Liver (tissue), 9 donors: ENCODE results near the gene ARHGEF10L. TPM values are rescaled to one million over a fixed set of nuclear protein-coding genes. Genes with fewer than 3 reads are reported as not detected.

Source experiments
- DNase-seq: peaks from one replicate; pipeline ENCODE4 v3.0.0-alpha.2; 2017; ENCODE audit warnings: low spot score
- H3K27ac ChIP-seq, 2 donors: one replicate each; pipeline ENCODE4 v1.7.0; 2013; ENCODE audit warnings: inconsistent platforms in 2 of 2, low read length in 2 of 2, control low read depth in 1 of 2, low read depth in 1 of 2, mild to moderate bottlenecking in 1 of 2
- H3K27me3 ChIP-seq, 4 donors: one replicate each; pipeline versions ENCODE4 v1.6.1 to v1.7.0; 2013; ENCODE audit warnings: low read length in 3 of 4, inconsistent platforms in 1 of 4, mild to moderate bottlenecking in 1 of 4, moderate library complexity in 1 of 4; ENCODE audit not compliant: control insufficient read depth in 4 of 4, insufficient read depth in 4 of 4
- H3K36me3 ChIP-seq, 4 donors: one replicate each; pipeline versions ENCODE4 v1.6.1 to v1.7.0; 2013; ENCODE audit warnings: low read length in 3 of 4, mild to moderate bottlenecking in 3 of 4, low read depth in 1 of 4, moderate library complexity in 1 of 4; ENCODE audit not compliant: control insufficient read depth in 4 of 4, insufficient read depth in 3 of 4
- H3K4me1 ChIP-seq, 4 donors: one replicate each; pipeline versions ENCODE4 v1.6.1 to v1.7.0; 2013; ENCODE audit warnings: low read length in 3 of 4, mild to moderate bottlenecking in 3 of 4, moderate library complexity in 1 of 4; ENCODE audit not compliant: control insufficient read depth in 4 of 4, insufficient read depth in 4 of 4
- H3K4me3 ChIP-seq, 3 donors: one replicate each; pipeline versions ENCODE4 v1.6.1 to v1.7.0; 2013; ENCODE audit warnings: low read length in 3 of 3, control low read depth in 1 of 3, low read depth in 1 of 3, mild to moderate bottlenecking in 1 of 3
- H3K9ac ChIP-seq, 2 donors: one replicate each; pipeline ENCODE4 v1.7.0; 2013; ENCODE audit warnings: low read length in 2 of 2, mild to moderate bottlenecking in 2 of 2, moderate library complexity in 2 of 2, control low read depth in 1 of 2, low read depth in 1 of 2
- H3K9me3 ChIP-seq, 4 donors: one replicate each; pipeline versions ENCODE4 v1.6.1 to v1.7.0; 2013; ENCODE audit warnings: low read length in 3 of 4; ENCODE audit not compliant: control insufficient read depth in 4 of 4
- EGR1 ChIP-seq, 2 donors: IDR thresholded peaks; 2 replicates each; pipeline ENCODE4 v1.6.1; 2016 to 2018; ENCODE audit warnings: antibody characterized with exemption in 2 of 2, low read depth in 2 of 2
- FOXA1 ChIP-seq: IDR thresholded peaks from 2 replicates; pipeline ENCODE4 v1.6.1; 2016; ENCODE audit warnings: antibody characterized with exemption
- FOXA2 ChIP-seq: IDR thresholded peaks from 2 replicates; pipeline ENCODE4 v1.6.1; 2016; ENCODE audit warnings: antibody characterized with exemption
- GABPA ChIP-seq, 2 donors: IDR thresholded peaks in 1 of 2; conservative IDR thresholded peaks in 1 of 2; 2 replicates each; pipeline ENCODE4 v1.6.1; 2016; ENCODE audit warnings: antibody characterized with exemption in 2 of 2, mild to moderate bottlenecking in 1 of 2, moderate library complexity in 1 of 2
- HNF4A ChIP-seq, 2 donors: conservative IDR thresholded peaks; 2 replicates each; pipeline ENCODE4 v1.6.1; 2016; ENCODE audit warnings: antibody characterized with exemption in 2 of 2, mild to moderate bottlenecking in 2 of 2
- HNF4G ChIP-seq: IDR thresholded peaks from 2 replicates; pipeline ENCODE4 v1.6.1; 2016; ENCODE audit warnings: antibody characterized with exemption
- JUND ChIP-seq, 2 donors: IDR thresholded peaks; 2 replicates each; pipeline ENCODE4 v1.6.1; 2016; ENCODE audit warnings: antibody characterized with exemption in 2 of 2
- NR2F2 ChIP-seq: IDR thresholded peaks from 2 replicates; pipeline ENCODE4 v1.6.1; 2016; ENCODE audit warnings: antibody characterized with exemption
- RAD21 ChIP-seq, 2 donors: IDR thresholded peaks; 2 replicates each; pipeline ENCODE4 v1.6.1; 2016; ENCODE audit warnings: antibody characterized with exemption in 2 of 2, mild to moderate bottlenecking in 2 of 2
- RXRA ChIP-seq, 2 donors: IDR thresholded peaks; 2 replicates each; pipeline ENCODE4 v1.6.1; 2017 to 2018; ENCODE audit warnings: antibody characterized with exemption in 2 of 2, mild to moderate bottlenecking in 1 of 2
- SP1 ChIP-seq: IDR thresholded peaks from 2 replicates; pipeline ENCODE4 v1.6.1; 2018; ENCODE audit warnings: antibody characterized with exemption, mild to moderate bottlenecking
- TAF1 ChIP-seq: conservative IDR thresholded peaks from 2 replicates; pipeline ENCODE4 v1.6.1; 2016; ENCODE audit warnings: antibody characterized with exemption, mild to moderate bottlenecking
- YY1 ChIP-seq: IDR thresholded peaks from 2 replicates; pipeline ENCODE4 v1.6.1; 2016; ENCODE audit warnings: antibody characterized with exemption, mild to moderate bottlenecking
- WGBS: extraction: QIAGEN DNeasy Blood & Tissue Kit; methylation state at CpG from one replicate; pipeline ENCODE4 v1.1.7; 2013; 5-methylcytosine and 5-hydroxymethylcytosine counted together
- polyA plus RNA-seq, 2 donors: library from polyadenylated mRNA; stranded (reverse) in 1 of 2; unstranded in 1 of 2; fragments of 200-250 nt in 1 of 2; fragments of >200 nt in 1 of 2; fragmentation: Nextera tagmentation in 1 of 2; extraction: Ambion mirVana in 1 of 2; gene quantifications; one replicate each; pipeline versions ENCODE4 v1.2.1 to v1.2.3, GENCODE V29; 2013 to 2015
- total RNA-seq, 2 donors: library from RNA; depleted of rRNA; stranded (reverse); fragments of >200 nt; gene quantifications; one replicate each; pipeline ENCODE4 v1.2.3, GENCODE V29; 2014
- TF ChIP-seq, protein P1 (sequence below): fragments of 150-350 bp; IDR thresholded peaks from 2 replicates; pipeline ENCODE4 v1.5.1; 2017; ENCODE audit warnings: improper control_type of control experiment, low read depth, low read length; ENCODE audit not compliant: missing input control
- TF ChIP-seq, protein P2 (sequence below): IDR thresholded peaks from 2 replicates; pipeline ENCODE4 v1.6.1; 2016; ENCODE audit warnings: antibody characterized with exemption
- TF ChIP-seq, protein P3 (sequence below): IDR thresholded peaks from 2 replicates; pipeline ENCODE4 v1.6.1; 2016; ENCODE audit warnings: antibody characterized with exemption
- TF ChIP-seq, protein P4 (sequence below): IDR thresholded peaks from 2 replicates; pipeline ENCODE4 v1.6.1; 2016; ENCODE audit warnings: antibody characterized with exemption, mild to moderate bottlenecking
- TF ChIP-seq, protein P5 (sequence below): IDR thresholded peaks from 2 replicates; pipeline ENCODE4 v1.6.1; 2016; ENCODE audit warnings: antibody characterized with exemption
- donor health status: healthy.
- donor health status: healthy.
- donor health status: healthy.
- donor health status: healthy.
- donor health status: healthy.

Gene ARHGEF10L
- total and polyA plus RNA-seq, 4 donors: 26.3 to 169 (median 57.5) TPM

DNA sequence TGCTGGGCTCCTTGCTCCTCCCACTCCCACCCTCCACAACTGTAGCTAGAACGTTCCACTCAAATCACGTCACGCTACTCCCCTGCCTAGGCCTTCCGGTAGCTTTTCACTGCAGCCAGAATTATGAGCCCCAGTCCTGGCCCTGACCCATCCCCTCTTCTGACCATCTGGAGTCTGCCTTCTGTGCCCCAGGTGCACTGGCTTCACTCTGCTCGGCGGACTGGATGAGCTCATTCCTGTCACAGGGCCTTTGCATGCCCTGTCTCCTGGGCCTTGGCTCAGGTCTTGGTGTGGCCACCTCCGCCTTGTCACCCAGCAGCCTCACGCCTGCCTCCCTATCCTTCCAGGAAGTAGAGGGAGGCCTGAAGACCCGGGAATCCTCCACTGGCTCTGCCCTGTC, 153.1 kb downstream of the ARHGEF10L start:
- DNase-seq: no peak
- Histone ChIP-seq H3K9ac (no peak overlapping the region), H3K36me3 (peaks cover 11 to 75% (median 40%) of the 10 kb centered on the region in 4 donors), H3K9me3 (no peaks in the 10 kb centered on the region), H3K27me3 (no peaks in the 10 kb centered on the region), H3K27ac (no peak overlapping the region), H3K4me1 (peaks cover 0 to 9% (median 3%) of the 10 kb centered on the region in 4 donors), H3K4me3 (no peak overlapping the region)
- no peak for TF ChIP-seq FOXA2
- no peak for TF ChIP-seq GABPA (IDR thresholded peaks at IDR 0.05 in 1 of 2, conservative IDR thresholded peaks at IDR 0.05 in 1 of 2)
- TF ChIP-seq SP1: no peak
- no peak for TF ChIP-seq NR2F2
- TF ChIP-seq, protein P1, sequence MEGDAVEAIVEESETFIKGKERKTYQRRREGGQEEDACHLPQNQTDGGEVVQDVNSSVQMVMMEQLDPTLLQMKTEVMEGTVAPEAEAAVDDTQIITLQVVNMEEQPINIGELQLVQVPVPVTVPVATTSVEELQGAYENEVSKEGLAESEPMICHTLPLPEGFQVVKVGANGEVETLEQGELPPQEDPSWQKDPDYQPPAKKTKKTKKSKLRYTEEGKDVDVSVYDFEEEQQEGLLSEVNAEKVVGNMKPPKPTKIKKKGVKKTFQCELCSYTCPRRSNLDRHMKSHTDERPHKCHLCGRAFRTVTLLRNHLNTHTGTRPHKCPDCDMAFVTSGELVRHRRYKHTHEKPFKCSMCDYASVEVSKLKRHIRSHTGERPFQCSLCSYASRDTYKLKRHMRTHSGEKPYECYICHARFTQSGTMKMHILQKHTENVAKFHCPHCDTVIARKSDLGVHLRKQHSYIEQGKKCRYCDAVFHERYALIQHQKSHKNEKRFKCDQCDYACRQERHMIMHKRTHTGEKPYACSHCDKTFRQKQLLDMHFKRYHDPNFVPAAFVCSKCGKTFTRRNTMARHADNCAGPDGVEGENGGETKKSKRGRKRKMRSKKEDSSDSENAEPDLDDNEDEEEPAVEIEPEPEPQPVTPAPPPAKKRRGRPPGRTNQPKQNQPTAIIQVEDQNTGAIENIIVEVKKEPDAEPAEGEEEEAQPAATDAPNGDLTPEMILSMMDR: no peak
- no peak for TF ChIP-seq RAD21 (IDR thresholded peaks at IDR 0.05)
- no peak for TF ChIP-seq TAF1
- no peak for TF ChIP-seq YY1
- no peak for TF ChIP-seq HNF4G
- TF ChIP-seq, protein P2, sequence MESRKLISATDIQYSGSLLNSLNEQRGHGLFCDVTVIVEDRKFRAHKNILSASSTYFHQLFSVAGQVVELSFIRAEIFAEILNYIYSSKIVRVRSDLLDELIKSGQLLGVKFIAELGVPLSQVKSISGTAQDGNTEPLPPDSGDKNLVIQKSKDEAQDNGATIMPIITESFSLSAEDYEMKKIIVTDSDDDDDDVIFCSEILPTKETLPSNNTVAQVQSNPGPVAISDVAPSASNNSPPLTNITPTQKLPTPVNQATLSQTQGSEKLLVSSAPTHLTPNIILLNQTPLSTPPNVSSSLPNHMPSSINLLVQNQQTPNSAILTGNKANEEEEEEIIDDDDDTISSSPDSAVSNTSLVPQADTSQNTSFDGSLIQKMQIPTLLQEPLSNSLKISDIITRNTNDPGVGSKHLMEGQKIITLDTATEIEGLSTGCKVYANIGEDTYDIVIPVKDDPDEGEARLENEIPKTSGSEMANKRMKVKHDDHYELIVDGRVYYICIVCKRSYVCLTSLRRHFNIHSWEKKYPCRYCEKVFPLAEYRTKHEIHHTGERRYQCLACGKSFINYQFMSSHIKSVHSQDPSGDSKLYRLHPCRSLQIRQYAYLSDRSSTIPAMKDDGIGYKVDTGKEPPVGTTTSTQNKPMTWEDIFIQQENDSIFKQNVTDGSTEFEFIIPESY: no peak
- no peak for TF ChIP-seq JUND (IDR thresholded peaks at IDR 0.05)
- TF ChIP-seq, protein P3, sequence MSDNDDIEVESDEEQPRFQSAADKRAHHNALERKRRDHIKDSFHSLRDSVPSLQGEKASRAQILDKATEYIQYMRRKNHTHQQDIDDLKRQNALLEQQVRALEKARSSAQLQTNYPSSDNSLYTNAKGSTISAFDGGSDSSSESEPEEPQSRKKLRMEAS: no peak
- TF ChIP-seq EGR1 (IDR thresholded peaks at IDR 0.05; ENCODE audit: low read depth in 2 of 2): no peak
- no peak for TF ChIP-seq RXRA (IDR thresholded peaks at IDR 0.05)
- TF ChIP-seq, protein P4, sequence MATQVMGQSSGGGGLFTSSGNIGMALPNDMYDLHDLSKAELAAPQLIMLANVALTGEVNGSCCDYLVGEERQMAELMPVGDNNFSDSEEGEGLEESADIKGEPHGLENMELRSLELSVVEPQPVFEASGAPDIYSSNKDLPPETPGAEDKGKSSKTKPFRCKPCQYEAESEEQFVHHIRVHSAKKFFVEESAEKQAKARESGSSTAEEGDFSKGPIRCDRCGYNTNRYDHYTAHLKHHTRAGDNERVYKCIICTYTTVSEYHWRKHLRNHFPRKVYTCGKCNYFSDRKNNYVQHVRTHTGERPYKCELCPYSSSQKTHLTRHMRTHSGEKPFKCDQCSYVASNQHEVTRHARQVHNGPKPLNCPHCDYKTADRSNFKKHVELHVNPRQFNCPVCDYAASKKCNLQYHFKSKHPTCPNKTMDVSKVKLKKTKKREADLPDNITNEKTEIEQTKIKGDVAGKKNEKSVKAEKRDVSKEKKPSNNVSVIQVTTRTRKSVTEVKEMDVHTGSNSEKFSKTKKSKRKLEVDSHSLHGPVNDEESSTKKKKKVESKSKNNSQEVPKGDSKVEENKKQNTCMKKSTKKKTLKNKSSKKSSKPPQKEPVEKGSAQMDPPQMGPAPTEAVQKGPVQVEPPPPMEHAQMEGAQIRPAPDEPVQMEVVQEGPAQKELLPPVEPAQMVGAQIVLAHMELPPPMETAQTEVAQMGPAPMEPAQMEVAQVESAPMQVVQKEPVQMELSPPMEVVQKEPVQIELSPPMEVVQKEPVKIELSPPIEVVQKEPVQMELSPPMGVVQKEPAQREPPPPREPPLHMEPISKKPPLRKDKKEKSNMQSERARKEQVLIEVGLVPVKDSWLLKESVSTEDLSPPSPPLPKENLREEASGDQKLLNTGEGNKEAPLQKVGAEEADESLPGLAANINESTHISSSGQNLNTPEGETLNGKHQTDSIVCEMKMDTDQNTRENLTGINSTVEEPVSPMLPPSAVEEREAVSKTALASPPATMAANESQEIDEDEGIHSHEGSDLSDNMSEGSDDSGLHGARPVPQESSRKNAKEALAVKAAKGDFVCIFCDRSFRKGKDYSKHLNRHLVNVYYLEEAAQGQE: no peak
- TF ChIP-seq, protein P5, sequence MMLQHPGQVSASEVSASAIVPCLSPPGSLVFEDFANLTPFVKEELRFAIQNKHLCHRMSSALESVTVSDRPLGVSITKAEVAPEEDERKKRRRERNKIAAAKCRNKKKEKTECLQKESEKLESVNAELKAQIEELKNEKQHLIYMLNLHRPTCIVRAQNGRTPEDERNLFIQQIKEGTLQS: no peak
- no peak for TF ChIP-seq HNF4A (conservative IDR thresholded peaks at IDR 0.05)
- TF ChIP-seq FOXA1: no peak
- WGBS: 80% methylated on average over 9 of the region's 9 CpGs
